ENCODE measurements around the gene ELAVL1. TPM values are rescaled to one million over a fixed set of nuclear protein-coding genes. Genes with fewer than 3 reads are reported as not detected.

Gene ELAVL1
- total and polyA plus RNA-seq, 2 experiments from 2014 or later: 81.6 to 143 TPM

DNA sequence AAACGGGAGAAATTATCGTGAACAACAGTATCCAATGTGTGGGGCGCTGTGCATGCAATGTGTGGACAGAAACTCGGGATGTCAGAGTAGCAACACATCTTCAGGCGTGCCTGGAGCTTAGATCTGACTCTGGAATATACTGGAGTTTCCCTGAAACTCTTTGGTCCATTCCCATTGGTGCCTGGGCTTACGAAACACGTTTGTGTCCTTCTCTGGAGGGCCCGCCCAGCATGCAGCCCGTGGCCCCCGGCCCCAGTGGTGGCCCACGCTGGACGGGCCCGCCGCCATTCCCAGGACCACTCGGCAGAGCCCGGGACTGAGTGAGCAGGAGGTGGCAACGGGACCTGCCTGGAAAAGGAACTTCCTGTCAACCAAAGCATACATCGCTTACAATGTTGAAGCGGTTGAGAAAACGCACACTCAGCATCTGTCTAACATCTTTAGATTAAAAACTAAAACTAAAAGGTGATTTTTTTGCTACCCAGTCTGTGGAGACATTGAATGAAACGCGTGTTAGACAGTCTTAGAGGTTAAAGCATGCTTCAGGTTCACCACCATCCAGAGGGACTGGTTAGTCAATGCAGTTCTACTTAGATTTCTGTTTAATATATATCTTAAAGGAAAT, 42.7 kb downstream of the ELAVL1 start:
- Mint-ChIP-seq H3K4me3 (no peak overlapping the region), H3K9me3 (no peaks in the 10 kb centered on the region), H3K27me3 (ENCODE audit: insufficient read depth, low read depth, poor library complexity) (peaks cover 11% of the 10 kb centered on the region), H3K36me3 (ENCODE audit: low read depth) (peaks cover 59% of the 10 kb centered on the region), H3K4me1 (peaks cover 8% of the 10 kb centered on the region; the same call in 2 of the 3 replicates), H3K27ac (no peak overlapping the region)
- H3K4me2 ChIP-seq: no peak overlapping the region
- ATAC-seq (no peak), DNase-seq (ENCODE audit: low spot score) (no peak)
- H3K79me2 ChIP-seq (replicated peaks; ENCODE audit: insufficient read depth): no peaks in the 10 kb centered on the region; the same call in 1 of the 2 replicates
- H3K36me3 ChIP-seq (ENCODE audit: insufficient read depth): peaks cover 38% of the 10 kb centered on the region
- H3K27me3 ChIP-seq (ENCODE audit: insufficient read depth): no peaks in the 10 kb centered on the region
- no peaks in the 10 kb centered on the region for H3K9me2 ChIP-seq (ENCODE audit: insufficient read depth)
- H4K20me1 ChIP-seq (replicated peaks; ENCODE audit: insufficient read depth): peaks cover 37% of the 10 kb centered on the region; the same call in 1 of the 2 replicates
- peaks cover 43% of the 10 kb centered on the region for H3F3A ChIP-seq (replicated peaks; ENCODE audit: low read depth)
- no peak overlapping the region for H2AFZ ChIP-seq
- H3K27ac ChIP-seq (ENCODE audit: low read depth): 0 out of 2 replicates have a peak overlapping the region, but pooled peaks have one; percentile 8
- H3K4me1 ChIP-seq (ENCODE audit: insufficient read depth): no peaks in the 10 kb centered on the region
- H3K4me3 ChIP-seq: no peak overlapping the region
- no peak for TF ChIP-seq ZNF331 (CRISPR knock-in tag; IDR thresholded peaks at IDR 0.05; ENCODE audit: low read depth)
- TF ChIP-seq CTCF (conservative IDR thresholded peaks at IDR 0.05; ENCODE audit: low read depth in 2 of 2): no peak

DNA sequence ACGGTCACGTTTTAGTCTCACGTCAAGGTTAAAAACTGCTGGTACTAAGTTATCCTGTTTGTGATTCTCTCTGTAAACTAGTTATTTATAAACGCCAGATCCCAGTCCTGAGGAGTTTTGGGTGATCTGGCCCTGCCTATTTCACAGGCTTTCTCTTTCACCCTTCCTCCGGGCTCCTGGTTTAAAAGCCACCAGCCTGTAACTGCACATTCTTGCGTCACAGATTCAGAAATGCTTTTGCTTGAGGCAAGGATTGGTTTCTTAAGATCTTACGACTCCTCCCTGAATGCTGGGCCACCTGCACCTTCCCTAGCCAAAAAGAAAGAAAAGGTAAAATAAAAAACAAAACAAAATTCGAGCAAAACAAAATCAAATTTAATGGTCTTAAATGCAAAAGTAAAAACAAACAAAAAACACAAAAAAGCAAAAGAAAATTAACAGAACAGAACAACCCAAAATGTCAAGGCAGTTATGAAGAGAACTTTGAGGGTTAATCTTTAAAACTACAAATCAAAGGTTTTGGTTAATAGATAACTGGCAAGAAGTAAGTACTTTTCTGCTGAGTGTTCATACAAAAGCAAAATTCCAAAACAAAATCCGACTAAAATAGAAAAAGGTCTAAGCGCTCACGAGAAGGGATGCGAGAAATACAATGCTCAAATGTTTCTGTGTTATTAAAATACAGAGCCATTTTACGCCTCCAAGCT, 43.4 kb downstream of the ELAVL1 start:
- Histone ChIP-seq H3K36me3 (ENCODE audit: insufficient read depth) (peaks cover 31% of the 10 kb centered on the region), H2AFZ (no peak overlapping the region), H3K79me2 (replicated peaks; ENCODE audit: insufficient read depth) (no peaks in the 10 kb centered on the region; the same call in 1 of the 2 replicates), H3K4me3 (no peak overlapping the region), H3K9me2 (ENCODE audit: insufficient read depth) (no peaks in the 10 kb centered on the region), H4K20me1 (replicated peaks; ENCODE audit: insufficient read depth) (peaks cover 31% of the 10 kb centered on the region; the same call in 1 of the 2 replicates), H3K4me1 (ENCODE audit: insufficient read depth) (no peaks in the 10 kb centered on the region), H3K27me3 (ENCODE audit: insufficient read depth) (no peaks in the 10 kb centered on the region), H3K27ac (ENCODE audit: low read depth) (0 out of 2 replicates have a peak overlapping the region, but pooled peaks have one; percentile 8), H3K4me2 (no peak overlapping the region), H3F3A (replicated peaks; ENCODE audit: low read depth) (peaks cover 38% of the 10 kb centered on the region)
- no peak overlapping the region; the same call in 2 of the 3 replicates for H3K4me3 Mint-ChIP-seq
- ATAC-seq: no peak
- H3K27ac Mint-ChIP-seq: no peak overlapping the region
- no peak for DNase-seq (ENCODE audit: low spot score)
- H3K27me3 Mint-ChIP-seq (ENCODE audit: insufficient read depth, low read depth, poor library complexity): peaks cover 12% of the 10 kb centered on the region
- H3K36me3 Mint-ChIP-seq (ENCODE audit: low read depth): peaks cover 52% of the 10 kb centered on the region
- no peaks in the 10 kb centered on the region for H3K9me3 Mint-ChIP-seq
- H3K4me1 Mint-ChIP-seq: peaks cover 8% of the 10 kb centered on the region; the same call in 2 of the 3 replicates
- TF ChIP-seq CREB1 (CRISPR knock-in tag; IDR thresholded peaks at IDR 0.05; ENCODE audit: low read depth) (no peak), NANOG (IDR thresholded peaks at IDR 0.05; ENCODE audit: borderline replicate concordance) (no peak), ZNF331 (CRISPR knock-in tag; IDR thresholded peaks at IDR 0.05; ENCODE audit: low read depth) (no peak), JUNB (IDR thresholded peaks at IDR 0.05; ENCODE audit: unreplicated experiment) (no peak), EZH2phosphoT487 (IDR thresholded peaks at IDR 0.05; ENCODE audit: unreplicated experiment) (no peak), ZNF114 (CRISPR knock-in tag; IDR thresholded peaks at IDR 0.05) (no peak), EZH2 (IDR thresholded peaks at IDR 0.05; ENCODE audit: low read depth, unreplicated experiment) (no peak)
- TF ChIP-seq, protein P1, sequence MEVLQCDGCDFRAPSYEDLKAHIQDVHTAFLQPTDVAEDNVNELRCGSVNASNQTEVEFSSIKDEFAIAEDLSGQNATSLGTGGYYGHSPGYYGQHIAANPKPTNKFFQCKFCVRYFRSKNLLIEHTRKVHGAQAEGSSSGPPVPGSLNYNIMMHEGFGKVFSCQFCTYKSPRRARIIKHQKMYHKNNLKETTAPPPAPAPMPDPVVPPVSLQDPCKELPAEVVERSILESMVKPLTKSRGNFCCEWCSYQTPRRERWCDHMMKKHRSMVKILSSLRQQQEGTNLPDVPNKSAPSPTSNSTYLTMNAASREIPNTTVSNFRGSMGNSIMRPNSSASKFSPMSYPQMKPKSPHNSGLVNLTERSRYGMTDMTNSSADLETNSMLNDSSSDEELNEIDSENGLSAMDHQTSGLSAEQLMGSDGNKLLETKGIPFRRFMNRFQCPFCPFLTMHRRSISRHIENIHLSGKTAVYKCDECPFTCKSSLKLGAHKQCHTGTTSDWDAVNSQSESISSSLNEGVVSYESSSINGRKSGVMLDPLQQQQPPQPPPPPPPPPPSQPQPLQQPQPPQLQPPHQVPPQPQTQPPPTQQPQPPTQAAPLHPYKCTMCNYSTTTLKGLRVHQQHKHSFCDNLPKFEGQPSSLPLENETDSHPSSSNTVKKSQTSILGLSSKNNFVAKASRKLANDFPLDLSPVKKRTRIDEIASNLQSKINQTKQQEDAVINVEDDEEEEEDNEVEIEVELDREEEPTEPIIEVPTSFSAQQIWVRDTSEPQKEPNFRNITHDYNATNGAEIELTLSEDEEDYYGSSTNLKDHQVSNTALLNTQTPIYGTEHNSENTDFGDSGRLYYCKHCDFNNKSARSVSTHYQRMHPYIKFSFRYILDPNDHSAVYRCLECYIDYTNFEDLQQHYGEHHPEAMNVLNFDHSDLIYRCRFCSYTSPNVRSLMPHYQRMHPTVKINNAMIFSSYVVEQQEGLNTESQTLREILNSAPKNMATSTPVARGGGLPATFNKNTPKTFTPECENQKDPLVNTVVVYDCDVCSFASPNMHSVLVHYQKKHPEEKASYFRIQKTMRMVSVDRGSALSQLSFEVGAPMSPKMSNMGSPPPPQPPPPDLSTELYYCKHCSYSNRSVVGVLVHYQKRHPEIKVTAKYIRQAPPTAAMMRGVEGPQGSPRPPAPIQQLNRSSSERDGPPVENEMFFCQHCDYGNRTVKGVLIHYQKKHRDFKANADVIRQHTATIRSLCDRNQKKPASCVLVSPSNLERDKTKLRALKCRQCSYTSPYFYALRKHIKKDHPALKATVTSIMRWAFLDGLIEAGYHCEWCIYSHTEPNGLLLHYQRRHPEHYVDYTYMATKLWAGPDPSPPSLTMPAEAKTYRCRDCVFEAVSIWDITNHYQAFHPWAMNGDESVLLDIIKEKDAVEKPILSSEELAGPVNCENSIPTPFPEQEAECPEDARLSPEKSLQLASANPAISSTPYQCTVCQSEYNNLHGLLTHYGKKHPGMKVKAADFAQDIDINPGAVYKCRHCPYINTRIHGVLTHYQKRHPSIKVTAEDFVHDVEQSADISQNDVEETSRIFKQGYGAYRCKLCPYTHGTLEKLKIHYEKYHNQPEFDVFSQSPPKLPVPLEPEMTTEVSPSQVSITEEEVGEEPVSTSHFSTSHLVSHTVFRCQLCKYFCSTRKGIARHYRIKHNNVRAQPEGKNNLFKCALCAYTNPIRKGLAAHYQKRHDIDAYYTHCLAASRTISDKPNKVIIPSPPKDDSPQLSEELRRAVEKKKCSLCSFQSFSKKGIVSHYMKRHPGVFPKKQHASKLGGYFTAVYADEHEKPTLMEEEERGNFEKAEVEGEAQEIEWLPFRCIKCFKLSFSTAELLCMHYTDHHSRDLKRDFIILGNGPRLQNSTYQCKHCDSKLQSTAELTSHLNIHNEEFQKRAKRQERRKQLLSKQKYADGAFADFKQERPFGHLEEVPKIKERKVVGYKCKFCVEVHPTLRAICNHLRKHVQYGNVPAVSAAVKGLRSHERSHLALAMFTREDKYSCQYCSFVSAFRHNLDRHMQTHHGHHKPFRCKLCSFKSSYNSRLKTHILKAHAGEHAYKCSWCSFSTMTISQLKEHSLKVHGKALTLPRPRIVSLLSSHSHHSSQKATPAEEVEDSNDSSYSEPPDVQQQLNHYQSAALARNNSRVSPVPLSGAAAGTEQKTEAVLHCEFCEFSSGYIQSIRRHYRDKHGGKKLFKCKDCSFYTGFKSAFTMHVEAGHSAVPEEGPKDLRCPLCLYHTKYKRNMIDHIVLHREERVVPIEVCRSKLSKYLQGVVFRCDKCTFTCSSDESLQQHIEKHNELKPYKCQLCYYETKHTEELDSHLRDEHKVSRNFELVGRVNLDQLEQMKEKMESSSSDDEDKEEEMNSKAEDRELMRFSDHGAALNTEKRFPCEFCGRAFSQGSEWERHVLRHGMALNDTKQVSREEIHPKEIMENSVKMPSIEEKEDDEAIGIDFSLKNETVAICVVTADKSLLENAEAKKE (CRISPR knock-in tag; IDR thresholded peaks at IDR 0.05): no peak
